Upper lobe of left lung (tissue), 4 donors: Measurements from ENCODE around the gene SORCS1.

Source experiments
- EP300 ChIP-seq, 4 donors: sonication (generic); formaldehyde crosslinking; IDR thresholded peaks; one replicate each; pipeline ENCODE4 v1.5.1; 2017; ENCODE audit warnings: antibody characterized with exemption in 4 of 4, control low read depth in 2 of 4
- POLR2A ChIP-seq, 4 donors: fragments of 450-650 bp; IDR thresholded peaks; one replicate each; pipeline ENCODE4 v1.5.1; 2016 to 2017; ENCODE audit warnings: antibody characterized with exemption in 4 of 4, mild to moderate bottlenecking in 2 of 4
- POLR2AphosphoS5 ChIP-seq, 2 donors: sonication (generic); formaldehyde crosslinking; IDR thresholded peaks; one replicate each; pipeline ENCODE4 v1.5.1; 2017; ENCODE audit warnings: antibody characterized with exemption in 2 of 2
- TF ChIP-seq, protein P1 (sequence below), 6 experiments: fragments of 450-650 bp in 4 of 6; fragments of 200-600 bp in 2 of 6; sonication (generic) in 2 of 6; IDR thresholded peaks; one replicate each; pipeline ENCODE4 v1.5.1; 2016 to 2019; ENCODE audit warnings: antibody characterized with exemption in 6 of 6

DNA sequence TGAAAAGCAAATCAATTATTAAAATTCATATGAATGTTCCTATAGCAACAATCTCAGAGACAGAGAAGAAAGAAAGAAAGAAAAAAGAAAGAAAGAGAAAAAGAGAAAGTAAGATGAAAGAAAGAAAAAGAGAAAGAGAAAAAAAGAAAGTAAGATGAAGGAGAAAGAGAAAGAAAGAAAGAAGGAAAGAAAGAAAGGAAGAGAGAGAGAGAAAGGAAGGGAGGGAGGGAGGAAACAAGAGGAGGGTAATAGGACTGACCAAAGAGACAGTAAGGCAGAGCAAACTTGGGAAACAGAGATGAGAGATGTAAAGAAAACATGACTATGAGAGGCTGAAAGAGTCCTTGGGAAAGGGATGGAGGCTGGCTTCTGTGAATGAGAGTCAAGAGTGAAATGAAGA lies 458.4 kb downstream of the SORCS1 start:
- TF ChIP-seq, protein P1, sequence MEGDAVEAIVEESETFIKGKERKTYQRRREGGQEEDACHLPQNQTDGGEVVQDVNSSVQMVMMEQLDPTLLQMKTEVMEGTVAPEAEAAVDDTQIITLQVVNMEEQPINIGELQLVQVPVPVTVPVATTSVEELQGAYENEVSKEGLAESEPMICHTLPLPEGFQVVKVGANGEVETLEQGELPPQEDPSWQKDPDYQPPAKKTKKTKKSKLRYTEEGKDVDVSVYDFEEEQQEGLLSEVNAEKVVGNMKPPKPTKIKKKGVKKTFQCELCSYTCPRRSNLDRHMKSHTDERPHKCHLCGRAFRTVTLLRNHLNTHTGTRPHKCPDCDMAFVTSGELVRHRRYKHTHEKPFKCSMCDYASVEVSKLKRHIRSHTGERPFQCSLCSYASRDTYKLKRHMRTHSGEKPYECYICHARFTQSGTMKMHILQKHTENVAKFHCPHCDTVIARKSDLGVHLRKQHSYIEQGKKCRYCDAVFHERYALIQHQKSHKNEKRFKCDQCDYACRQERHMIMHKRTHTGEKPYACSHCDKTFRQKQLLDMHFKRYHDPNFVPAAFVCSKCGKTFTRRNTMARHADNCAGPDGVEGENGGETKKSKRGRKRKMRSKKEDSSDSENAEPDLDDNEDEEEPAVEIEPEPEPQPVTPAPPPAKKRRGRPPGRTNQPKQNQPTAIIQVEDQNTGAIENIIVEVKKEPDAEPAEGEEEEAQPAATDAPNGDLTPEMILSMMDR (IDR thresholded peaks at IDR 0.05), result no peak
- TF ChIP-seq EP300 (IDR thresholded peaks at IDR 0.05) (no peak), POLR2A (IDR thresholded peaks at IDR 0.05) (no peak), POLR2AphosphoS5 (IDR thresholded peaks at IDR 0.05) (no peak)
